ENCODE data around the gene CDS2.
"Not testable (repeated sequence)": the region's sequence is repeated elsewhere in the genome, so short reads cannot be mapped to it uniquely, and the experiment has no call there.

CDS2 gene

GRCh38 chr20:5126512-5127203 lies at the start of gene CDS2:
TSS of gene CDS2 (plus strand) at chr20:5127008. CDS start at chr20:5127093, 85 bp downstream.
- peak; percentile 99 for DNase-seq (ENCODE audit: low read depth)

- no peak for DNase-seq (ENCODE audit: low read depth)
Observed at GRCh38 chr20:5077761-5078387, 48.9 kb upstream of the CDS2 start.

- DNase-seq (ENCODE audit: low read depth) = peak; percentile 41
Observed at GRCh38 chr20:5078399-5078958, 48.3 kb upstream of the CDS2 start.

GRCh38 chr20:5080384-5080877 lies 46.4 kb upstream of the CDS2 start:
- DNase-seq (ENCODE audit: low read depth) = peak; percentile 66

GRCh38 chr20:5085380-5085779 lies 41.4 kb upstream of the CDS2 start:
- DNase-seq (ENCODE audit: low read depth) = no peak

DNA sequence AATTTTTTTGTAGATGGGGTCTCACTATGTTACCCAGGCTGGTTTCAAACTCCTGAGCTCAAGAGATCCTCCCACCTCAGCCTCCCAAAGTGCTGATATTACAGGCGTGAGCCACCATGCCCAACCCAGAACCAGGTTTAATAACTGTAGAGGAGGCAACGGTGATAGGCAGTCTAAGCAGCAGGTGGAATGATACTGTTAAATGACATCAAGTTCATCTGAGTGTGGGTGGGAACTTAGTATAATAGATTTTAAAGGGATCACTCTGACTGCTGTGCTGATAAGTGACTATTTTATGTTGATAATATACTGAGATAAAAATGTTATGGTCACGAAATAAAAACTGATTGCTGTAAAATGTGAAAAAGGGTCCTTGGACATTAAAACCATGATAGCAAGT lies 38.1 kb upstream of the CDS2 start:
- no peak for DNase-seq (ENCODE audit: low read depth)

GRCh38 chr20:5090191-5090590 lies 36.6 kb upstream of the CDS2 start:
- DNase-seq (ENCODE audit: low read depth) = no peak

DNA sequence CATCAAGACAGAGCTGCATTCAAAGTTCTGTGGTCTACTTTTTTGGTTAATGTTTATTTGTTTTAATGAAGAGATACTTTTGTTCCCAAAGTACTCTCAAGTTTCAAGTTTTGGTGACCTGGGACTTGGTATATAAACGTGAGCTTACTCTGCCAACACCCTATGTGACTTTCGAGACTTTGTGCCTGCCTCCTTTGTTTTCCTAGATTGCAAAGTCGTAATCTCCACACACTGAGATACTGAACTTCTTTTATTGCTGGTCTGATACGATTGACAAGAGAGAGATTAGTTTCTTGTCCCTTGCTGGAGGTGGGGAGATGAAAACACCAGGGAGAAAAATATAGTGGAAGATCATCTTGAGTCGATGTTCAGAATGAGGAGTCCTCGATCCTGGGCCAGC lies 34.9 kb upstream of the CDS2 start:
- DNase-seq (ENCODE audit: low read depth) = no peak

DNA sequence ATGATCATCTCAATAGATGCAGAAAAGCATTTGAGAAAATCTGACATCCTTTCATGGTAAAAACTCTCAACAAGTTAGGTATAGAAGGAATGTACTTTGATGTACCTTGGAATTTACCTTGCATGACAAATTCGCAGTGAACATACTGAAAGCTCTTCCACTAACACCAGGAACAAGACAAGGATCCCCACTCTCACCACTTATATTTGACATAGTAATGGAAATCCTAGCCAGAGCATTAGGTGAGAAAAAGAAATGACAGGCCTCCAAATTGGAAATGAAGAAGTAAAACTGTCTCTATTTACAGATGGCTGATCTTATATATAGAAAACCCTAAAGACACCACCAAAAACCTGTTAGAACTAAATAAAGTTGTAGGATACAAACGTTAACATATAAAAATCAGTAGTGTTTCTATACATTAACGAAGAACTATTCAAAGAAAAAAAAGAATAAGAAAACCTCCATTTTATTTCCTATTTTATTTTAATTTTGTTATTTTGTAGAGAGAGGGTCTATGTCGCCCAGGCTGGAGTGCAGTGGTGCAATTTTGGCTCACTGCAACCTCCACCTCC lies 34.0 kb upstream of the CDS2 start:
- no peak for DNase-seq (ENCODE audit: low read depth)

DNA sequence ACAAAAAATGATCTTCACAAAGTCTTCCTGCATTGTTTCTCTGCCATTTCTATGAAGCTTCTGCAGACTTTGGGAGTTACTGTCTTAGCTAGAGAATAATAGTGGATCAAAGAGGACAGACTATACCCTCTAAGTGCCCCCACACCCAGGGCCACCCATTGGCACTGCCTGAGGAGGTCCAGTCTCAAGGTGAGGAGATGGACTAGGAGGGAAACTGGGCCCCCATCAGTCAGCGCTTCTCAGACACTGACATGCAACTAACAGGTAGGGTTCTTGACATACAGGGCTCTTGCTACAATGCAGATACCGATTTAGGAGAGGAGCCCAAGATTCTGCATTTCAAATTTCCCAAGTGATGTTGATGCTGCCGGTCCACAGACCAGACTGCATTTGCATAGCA lies 31.4 kb upstream of the CDS2 start:
- DNase-seq (ENCODE audit: low read depth) = no peak

GRCh38 chr20:5095931-5096330 lies 30.9 kb upstream of the CDS2 start:
- no peak for DNase-seq (ENCODE audit: low read depth)

GRCh38 chr20:5096463-5096862 lies 30.3 kb upstream of the CDS2 start:
- DNase-seq (ENCODE audit: low read depth) = no peak

- not testable (repeated sequence) for DNase-seq (ENCODE audit: low read depth)
Observed at GRCh38 chr20:5099009-5099408, 27.8 kb upstream of the CDS2 start.

DNA sequence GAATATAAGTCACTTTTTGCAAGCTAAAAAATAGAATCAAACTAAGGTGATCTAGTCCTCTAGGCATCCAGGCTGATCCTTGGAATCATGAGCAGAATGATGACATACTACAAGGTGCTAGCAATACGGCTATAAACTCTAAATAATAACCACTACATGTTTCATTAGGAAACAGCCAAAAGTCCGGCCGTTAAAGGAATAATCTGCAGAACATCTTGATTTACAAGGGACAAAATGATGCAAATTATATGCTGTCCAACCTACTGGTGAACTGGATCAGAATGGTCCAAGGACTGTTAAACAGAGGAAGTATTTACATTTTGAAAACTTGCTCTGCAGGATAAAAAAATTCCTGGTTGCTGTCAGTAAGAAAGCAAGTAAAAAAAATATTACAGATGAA lies 26.9 kb upstream of the CDS2 start:
- not testable (repeated sequence) for DNase-seq (ENCODE audit: low read depth)

DNA sequence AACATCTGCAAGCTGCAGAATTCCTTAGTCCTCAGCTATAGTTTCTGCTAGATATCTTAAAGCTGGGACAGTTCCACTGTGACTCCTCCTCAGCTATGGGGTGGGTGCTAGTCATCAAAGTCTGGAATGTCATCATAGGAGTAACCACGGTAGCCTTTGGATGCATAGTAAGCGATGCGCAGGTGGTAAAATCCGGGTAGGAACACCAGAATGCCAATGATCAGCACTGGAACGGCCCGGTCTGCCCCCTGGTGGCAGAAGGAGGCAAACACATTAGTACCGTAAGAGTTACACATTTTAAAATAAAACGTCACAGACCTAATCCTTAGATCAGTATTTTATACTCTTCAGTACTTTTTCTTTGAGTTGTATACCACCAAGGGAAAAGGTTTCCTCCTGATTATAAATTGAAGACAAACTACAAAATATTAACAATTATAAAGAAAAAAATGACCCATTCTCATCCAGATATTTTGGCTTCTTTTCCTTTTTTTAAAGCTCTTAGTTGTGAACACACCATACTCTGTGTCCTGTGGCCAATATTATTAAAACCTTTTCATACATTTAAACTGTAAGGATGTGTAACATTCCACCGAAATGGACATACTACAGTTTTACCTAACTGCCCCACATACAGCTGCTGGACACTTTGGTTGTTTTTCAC lies 26.0 kb upstream of the CDS2 start:
- peak; percentile 68 for DNase-seq (ENCODE audit: low read depth)

- no peak for DNase-seq (ENCODE audit: low read depth)
Observed at GRCh38 chr20:5104479-5104878, 22.3 kb upstream of the CDS2 start.

DNA sequence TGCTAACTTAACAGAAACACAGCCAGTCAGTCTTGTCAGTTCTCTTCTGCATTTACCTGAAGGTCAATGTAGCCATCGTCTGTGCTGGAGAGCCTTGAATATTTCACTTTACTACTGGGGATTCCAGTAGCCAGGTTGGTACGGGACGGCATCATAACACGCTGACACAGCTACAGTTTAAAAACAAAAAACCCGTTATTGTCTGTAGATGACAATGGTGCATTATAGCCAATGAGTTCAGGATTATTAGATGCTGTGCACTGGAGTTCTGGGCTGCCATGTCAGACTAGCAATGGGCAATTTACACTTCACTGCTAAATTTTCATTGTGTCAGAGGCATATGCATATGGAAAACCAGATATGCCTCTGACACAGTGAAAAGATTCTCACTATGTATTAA lies 17.5 kb upstream of the CDS2 start:
- no peak for DNase-seq (ENCODE audit: low read depth)

DNA sequence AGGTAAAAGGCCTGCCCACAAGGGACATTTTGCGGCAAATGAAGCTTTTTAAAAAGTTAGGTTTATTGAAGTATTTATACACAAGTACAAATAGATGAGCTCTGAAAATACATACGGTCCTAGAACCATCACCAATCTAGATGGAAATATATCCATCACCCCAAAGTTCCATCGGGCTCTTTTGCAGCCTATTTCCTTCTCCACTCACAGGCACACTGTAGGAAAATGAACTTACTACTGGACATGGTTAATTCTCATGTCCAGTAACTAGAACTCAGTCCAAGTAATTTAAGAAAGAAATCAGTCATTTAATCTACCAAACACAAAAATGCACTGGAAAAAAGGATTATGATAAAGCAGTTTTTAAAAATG lies 13.2 kb upstream of the CDS2 start:
- no peak for DNase-seq (ENCODE audit: low read depth)

DNA sequence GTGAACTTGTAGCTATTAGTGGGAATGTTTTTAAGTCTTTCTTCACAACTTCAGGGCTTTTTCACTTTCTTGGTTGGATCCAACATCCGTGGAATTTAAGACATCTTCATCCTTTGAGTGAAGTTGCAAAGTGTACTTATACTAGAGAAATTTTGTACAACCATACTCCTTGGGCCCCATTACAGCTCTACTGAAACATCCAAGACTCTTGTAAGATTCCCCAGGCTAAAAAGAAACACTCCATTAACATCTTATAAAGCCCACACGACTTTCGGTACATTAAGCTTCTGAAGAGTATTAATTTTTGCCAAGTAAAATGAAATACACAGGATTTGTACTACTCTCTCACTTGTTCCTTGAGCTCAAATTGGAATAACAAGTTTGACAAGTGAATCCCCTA lies 12.4 kb upstream of the CDS2 start:
- DNase-seq (ENCODE audit: low read depth) = no peak

GRCh38 chr20:5116875-5117274 lies 9.9 kb upstream of the CDS2 start:
- DNase-seq (ENCODE audit: low read depth) = no peak

DNA sequence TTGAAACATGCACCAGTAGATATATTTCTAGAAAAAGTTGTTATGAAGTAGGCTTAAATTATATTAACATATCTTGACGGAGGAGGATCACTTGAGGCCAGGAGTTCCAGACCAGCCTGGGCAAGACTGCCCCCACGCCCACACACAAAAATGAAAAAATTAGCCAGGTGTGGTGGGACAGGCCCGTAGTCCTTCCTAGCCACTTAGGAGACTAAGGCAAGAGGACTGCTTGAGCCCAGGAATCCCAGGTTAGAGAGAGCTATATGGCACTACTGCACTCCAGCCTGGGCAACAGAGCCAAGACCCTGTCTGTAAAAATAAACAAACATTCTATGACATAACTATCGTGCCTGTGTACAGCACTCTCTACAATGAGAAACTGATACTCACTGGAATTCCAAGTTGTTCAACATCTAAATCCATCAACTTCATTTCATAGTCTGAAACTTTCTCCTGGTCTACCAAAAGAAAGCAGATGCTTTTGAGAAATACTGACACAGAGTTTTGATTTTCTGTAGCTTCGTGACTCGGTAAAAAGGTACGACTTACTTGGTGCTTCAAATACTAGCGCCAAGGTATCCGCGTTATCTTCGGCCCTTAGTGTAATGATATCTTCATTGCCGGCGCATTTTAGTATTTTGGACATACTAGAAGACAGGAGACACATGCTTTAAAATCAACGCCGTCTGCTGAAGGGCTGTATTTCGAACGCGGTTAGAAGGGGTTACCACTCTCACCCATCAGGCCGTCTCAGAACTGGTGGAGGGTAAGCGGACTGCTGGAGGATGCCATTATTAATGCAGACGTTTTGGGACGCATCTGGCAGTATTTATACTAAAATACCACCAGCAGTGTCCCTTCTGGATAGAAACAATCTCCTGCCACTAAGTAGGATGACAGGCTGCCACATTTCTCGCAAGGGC lies 8.3 kb upstream of the CDS2 start:
- no peak for DNase-seq (ENCODE audit: low read depth)

DNA sequence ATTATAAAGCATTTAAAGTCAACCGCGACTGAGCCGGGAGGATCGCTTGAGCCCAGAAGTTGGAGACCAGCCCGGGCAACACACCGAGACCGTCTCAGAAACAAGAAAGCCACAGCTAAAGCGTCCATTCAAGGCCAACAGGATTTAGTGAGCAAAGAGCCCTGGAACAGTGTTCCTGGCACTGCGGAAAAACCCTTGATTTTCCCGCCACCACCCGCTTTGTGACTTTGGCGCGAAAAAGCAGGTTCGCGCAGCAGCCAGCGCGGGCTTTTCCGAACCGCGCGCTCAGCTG lies 7.7 kb upstream of the CDS2 start:
- no peak for DNase-seq (ENCODE audit: low read depth)
